Testis (tissue), 3 donors: ENCODE data around the gene MKX. TPM values are rescaled to one million over a fixed set of nuclear protein-coding genes. Genes with fewer than 3 reads are reported as not detected.

Experiments used
- DNase-seq: peaks from one replicate; pipeline ENCODE4 v3.0.0-alpha.2; 2019
- H3K27ac ChIP-seq, 2 donors: fragments of 200-600 bp; sonication (generic); one replicate each; pipeline ENCODE4 v1.5.1; 2019
- H3K27me3 ChIP-seq: fragments of 200-600 bp; sonication (generic); one replicate; pipeline ENCODE4 v1.5.1; 2019
- H3K36me3 ChIP-seq: fragments of 200-600 bp; sonication (generic); one replicate; pipeline ENCODE4 v1.5.1; 2017; ENCODE audit warnings: low read depth; ENCODE audit errors: missing control alignments
- H3K4me1 ChIP-seq: fragments of 200-600 bp; sonication (generic); one replicate; pipeline ENCODE4 v1.5.1; 2019
- H3K4me3 ChIP-seq, 2 donors: fragments of 200-600 bp; sonication (generic); one replicate each; pipeline ENCODE4 v1.5.1; 2017 to 2019
- H3K9me3 ChIP-seq: fragments of 200-600 bp; sonication (generic); one replicate; pipeline ENCODE4 v1.5.1; 2017
- POLR2A ChIP-seq: fragments of 450-650 bp; IDR thresholded peaks from one replicate; pipeline ENCODE4 v1.6.1; 2017; ENCODE audit warnings: antibody characterized with exemption, mild to moderate bottlenecking, moderate library complexity
- WGBS, 2 donors: methylation state at CpG; one replicate each; pipeline ENCODE4 v1.1.5; 2018; 5-methylcytosine and 5-hydroxymethylcytosine counted together
- intact Hi-C: fragments of 100-400 bp; cut with DNase I; formaldehyde crosslinking; loops from one replicate; pipeline ENCODE4 v1.15.1; 2023; ENCODE audit warnings: low total_unique reads
- polyA plus RNA-seq: library from polyadenylated mRNA; stranded (reverse); fragments of 350-450 nt; fragmentation: Illumina TruSeq; extraction: RNeasy Lipid Tissue Mini Kit (QIAGEN cat#74804); gene quantifications from one replicate; pipeline ENCODE4 v1.2.3, GENCODE V29; 2014; ENCODE audit warnings: low read depth, low replicate concordance; ENCODE audit not compliant: insufficient read depth
- total RNA-seq, 2 donors: library from RNA; depleted of rRNA; stranded (reverse); fragments of >200 nt; gene quantifications; one replicate each; pipeline ENCODE4 v1.2.3, GENCODE V29; 2016
- TF ChIP-seq, protein P1 (sequence below), 3 experiments: fragments of 450-650 bp in 2 of 3; fragments of 200-600 bp in 1 of 3; sonication (generic) in 1 of 3; IDR thresholded peaks; one replicate each; pipeline ENCODE4 v1.5.1; 2016 to 2019; ENCODE audit warnings: antibody characterized with exemption in 3 of 3, mild to moderate bottlenecking in 2 of 3, moderate library complexity in 1 of 3

MKX gene
- total and polyA plus RNA-seq, 3 donors from 2014 or later = 1.1 to 4.2 (median 1.7) TPM

DNA sequence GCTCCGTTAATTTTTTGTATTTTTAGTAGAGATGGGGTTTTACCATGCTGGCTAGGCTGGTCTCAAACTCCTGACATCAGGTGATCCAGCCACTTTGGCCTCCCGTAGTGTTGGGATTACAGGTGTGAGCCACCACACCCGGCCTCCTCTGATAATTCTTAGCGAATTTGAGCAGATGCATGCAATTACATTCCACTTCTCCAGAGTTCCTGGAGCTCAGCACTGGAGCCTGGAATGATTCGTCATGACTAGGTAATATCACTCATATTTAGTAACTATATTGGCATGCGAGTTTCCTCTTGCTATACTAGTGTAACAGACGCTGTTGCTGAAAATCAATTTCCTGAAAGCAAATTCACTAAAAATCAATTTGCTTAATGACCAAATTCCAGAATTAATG, 86.8 kb downstream of the MKX start:
- Histone ChIP-seq H3K4me3 (no peak overlapping the region), H3K4me1 (no peaks in the 10 kb centered on the region), H3K9me3 (no peaks in the 10 kb centered on the region), H3K27me3 (no peaks in the 10 kb centered on the region), H3K36me3 (no peaks in the 10 kb centered on the region), H3K27ac (no peak overlapping the region)
- no peak for DNase-seq
- intact Hi-C loops = loop anchor here (10.0 kb wide), 1 partner anchor 104 kb away; no protein-coding TSS in a partner anchor
- WGBS, 2 donors = 89 to 95% methylated on average over 7 of the region's 7 CpGs
- TF ChIP-seq, protein P1, sequence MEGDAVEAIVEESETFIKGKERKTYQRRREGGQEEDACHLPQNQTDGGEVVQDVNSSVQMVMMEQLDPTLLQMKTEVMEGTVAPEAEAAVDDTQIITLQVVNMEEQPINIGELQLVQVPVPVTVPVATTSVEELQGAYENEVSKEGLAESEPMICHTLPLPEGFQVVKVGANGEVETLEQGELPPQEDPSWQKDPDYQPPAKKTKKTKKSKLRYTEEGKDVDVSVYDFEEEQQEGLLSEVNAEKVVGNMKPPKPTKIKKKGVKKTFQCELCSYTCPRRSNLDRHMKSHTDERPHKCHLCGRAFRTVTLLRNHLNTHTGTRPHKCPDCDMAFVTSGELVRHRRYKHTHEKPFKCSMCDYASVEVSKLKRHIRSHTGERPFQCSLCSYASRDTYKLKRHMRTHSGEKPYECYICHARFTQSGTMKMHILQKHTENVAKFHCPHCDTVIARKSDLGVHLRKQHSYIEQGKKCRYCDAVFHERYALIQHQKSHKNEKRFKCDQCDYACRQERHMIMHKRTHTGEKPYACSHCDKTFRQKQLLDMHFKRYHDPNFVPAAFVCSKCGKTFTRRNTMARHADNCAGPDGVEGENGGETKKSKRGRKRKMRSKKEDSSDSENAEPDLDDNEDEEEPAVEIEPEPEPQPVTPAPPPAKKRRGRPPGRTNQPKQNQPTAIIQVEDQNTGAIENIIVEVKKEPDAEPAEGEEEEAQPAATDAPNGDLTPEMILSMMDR (IDR thresholded peaks at IDR 0.05) = no peak
- no peak for TF ChIP-seq POLR2A

DNA sequence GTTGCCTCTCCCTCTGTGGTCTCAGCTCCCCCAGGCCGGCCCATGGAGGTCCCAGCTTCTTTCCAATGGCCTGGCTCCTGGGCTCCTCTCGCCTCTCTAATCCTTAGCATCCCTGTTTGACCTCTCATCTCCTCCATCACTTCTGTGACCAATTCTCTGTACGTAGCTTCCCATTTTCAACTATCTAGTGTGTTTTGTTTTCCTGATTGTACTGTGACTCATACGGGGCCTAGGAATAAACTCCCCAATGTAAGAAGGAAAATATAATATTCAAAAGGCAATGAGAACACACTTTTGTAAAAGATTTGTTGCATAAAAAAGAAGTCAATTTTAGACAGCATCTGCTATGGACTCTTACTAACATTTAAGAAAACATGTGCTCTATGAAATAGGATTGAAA, 90.3 kb downstream of the MKX start:
- TF ChIP-seq, protein P1 (IDR thresholded peaks at IDR 0.05) = no peak
- TF ChIP-seq POLR2A = no peak
- Histone ChIP-seq H3K4me3 (no peak overlapping the region), H3K4me1 (no peaks in the 10 kb centered on the region), H3K9me3 (no peaks in the 10 kb centered on the region), H3K27me3 (no peaks in the 10 kb centered on the region), H3K36me3 (no peaks in the 10 kb centered on the region), H3K27ac (no peak overlapping the region)
- intact Hi-C loops = loop anchor here (10.0 kb wide), 1 partner anchor 100 kb away; no protein-coding TSS in a partner anchor
- WGBS, 2 donors = 77 to 90% methylated on average over 4 of the region's 4 CpGs
- no peak for DNase-seq

DNA sequence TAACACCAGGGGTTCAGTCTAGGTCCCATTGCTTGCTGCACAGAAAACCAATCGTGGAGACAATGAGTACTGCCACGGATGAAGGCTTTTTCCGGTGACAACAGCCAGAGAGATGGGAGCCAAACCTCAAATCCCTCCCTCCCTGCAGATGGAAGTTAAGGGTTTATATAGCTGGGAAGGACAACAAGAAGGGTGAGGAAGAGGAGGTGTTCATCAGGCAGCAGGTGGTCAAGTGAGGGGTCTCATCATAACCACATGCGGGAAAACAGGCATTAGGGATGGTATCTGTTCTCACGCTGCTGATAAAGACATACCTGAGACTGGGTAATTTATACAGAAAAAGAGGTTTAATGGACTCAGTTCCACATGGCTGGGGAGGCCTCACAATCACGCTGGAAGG, 91.3 kb downstream of the MKX start:
- no peaks in the 10 kb centered on the region for H3K36me3 ChIP-seq
- no peak for TF ChIP-seq POLR2A
- TF ChIP-seq, protein P1 (IDR thresholded peaks at IDR 0.05) = no peak
- 92 to 95% methylated on average over 6 of the region's 6 CpGs for WGBS, 2 donors
- no peaks in the 10 kb centered on the region for H3K9me3 ChIP-seq
- no peak overlapping the region for H3K27ac ChIP-seq
- no peak for DNase-seq
- no peaks in the 10 kb centered on the region for H3K27me3 ChIP-seq
- H3K4me1 ChIP-seq = no peaks in the 10 kb centered on the region
- H3K4me3 ChIP-seq = no peak overlapping the region
- intact Hi-C loops = loop anchor here (10.0 kb wide), 1 partner anchor 99 kb away; no protein-coding TSS in a partner anchor

DNA sequence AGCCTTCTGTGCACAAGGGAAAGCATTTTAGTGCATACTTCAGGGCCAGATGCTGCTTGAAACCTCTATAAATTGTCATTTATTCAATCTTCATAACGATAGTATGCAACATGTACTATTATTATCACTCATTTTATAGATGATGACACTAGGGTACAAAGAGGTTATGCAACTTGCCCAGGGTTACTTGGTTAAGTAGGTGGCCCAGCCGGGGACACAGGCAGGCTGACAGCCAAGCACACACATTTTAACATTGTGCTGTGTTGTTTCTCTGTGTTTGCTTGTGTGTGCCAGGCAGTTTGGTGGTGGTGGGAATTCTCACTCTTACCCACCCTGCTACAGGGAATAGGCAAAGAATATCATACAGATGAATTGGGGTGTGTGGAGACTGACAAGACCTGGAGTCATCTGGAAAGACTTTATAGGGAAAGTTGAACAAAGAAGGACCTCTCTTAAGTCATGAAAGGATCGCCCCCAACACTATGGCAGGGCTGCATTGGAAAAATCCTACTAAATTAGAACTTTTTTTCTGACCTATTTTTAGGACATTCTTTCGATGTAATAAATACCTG, 98.9 kb downstream of the MKX start:
- Histone ChIP-seq H3K27me3 (no peaks in the 10 kb centered on the region), H3K36me3 (no peaks in the 10 kb centered on the region), H3K4me3 (no peak overlapping the region), H3K4me1 (no peaks in the 10 kb centered on the region), H3K9me3 (no peaks in the 10 kb centered on the region), H3K27ac (no peak overlapping the region)
- no peak for DNase-seq
- intact Hi-C loops = no loop called here
- 82 to 86% methylated on average over 4 of the region's 4 CpGs for WGBS, 2 donors
- TF ChIP-seq, protein P1 (IDR thresholded peaks at IDR 0.05) = no peak
- no peak for TF ChIP-seq POLR2A

DNA sequence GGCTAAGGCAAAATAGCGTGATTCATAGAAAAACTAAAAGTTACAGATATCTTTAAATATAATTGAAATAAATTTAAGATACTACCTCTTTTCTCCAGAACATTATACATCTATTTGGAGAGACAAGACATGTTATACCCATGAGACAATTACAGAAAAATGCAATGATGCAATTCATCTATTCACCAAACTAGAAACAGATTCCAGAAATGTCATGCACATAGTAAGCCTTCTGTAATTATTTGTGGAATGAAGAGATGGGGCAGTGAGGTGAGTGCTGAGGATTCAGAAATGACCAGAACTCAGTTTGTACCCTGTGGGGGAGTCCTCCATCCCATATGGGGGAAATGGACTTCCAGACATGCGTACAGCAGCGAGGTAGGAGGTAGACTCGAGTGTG, 99.4 kb downstream of the MKX start:
- no peaks in the 10 kb centered on the region for H3K9me3 ChIP-seq
- no peak for DNase-seq
- no peak overlapping the region for H3K27ac ChIP-seq
- no peaks in the 10 kb centered on the region for H3K4me1 ChIP-seq
- no peak overlapping the region for H3K4me3 ChIP-seq
- no peak for TF ChIP-seq POLR2A
- TF ChIP-seq, protein P1 (IDR thresholded peaks at IDR 0.05) = no peak
- no peaks in the 10 kb centered on the region for H3K27me3 ChIP-seq
- intact Hi-C loops = no loop called here
- no peaks in the 10 kb centered on the region for H3K36me3 ChIP-seq
- WGBS, 2 donors = 83 to 90% methylated on average over 4 of the region's 4 CpGs
